Thyroid gland (tissue), 4 donors: ENCODE results near the gene HLX. TPM values are rescaled to one million over a fixed set of nuclear protein-coding genes. Genes with fewer than 3 reads are reported as not detected.

Experiments used
- DNase-seq, 2 donors: peaks; one replicate each; pipeline ENCODE4 v3.0.0-alpha.2; 2019
- H3K27ac ChIP-seq, 3 donors: fragments of 200-600 bp; sonication (generic); 1 replicate in 2 of 3; 2 replicates in 1 of 3; pipeline ENCODE4 v1.5.1; 2016 to 2019; ENCODE audit warnings: mild to moderate bottlenecking in 1 of 3, moderate library complexity in 1 of 3
- H3K27me3 ChIP-seq: fragments of 200-600 bp; sonication (generic); one replicate; pipeline ENCODE4 v1.5.1; 2019
- H3K36me3 ChIP-seq, 2 donors: fragments of 200-600 bp; sonication (generic); one replicate each; pipeline ENCODE4 v1.5.1; 2016 to 2019
- H3K4me1 ChIP-seq, 2 donors: fragments of 200-600 bp; sonication (generic); one replicate each; pipeline ENCODE4 v1.5.1; 2017 to 2019
- H3K4me3 ChIP-seq, 3 donors: fragments of 200-600 bp; sonication (generic); replicated peaks in 1 of 3; 1 replicate in 2 of 3; 2 replicates in 1 of 3; pipeline ENCODE4 v1.5.1; 2016; ENCODE audit warnings: mild to moderate bottlenecking in 1 of 3
- H3K9me3 ChIP-seq: fragments of 200-600 bp; sonication (generic); one replicate; pipeline ENCODE4 v1.5.1; 2017
- POLR2A ChIP-seq, 2 donors: fragments of 450-650 bp; IDR thresholded peaks; one replicate each; pipeline ENCODE4 v1.6.1; 2017; ENCODE audit warnings: antibody characterized with exemption in 2 of 2, mild to moderate bottlenecking in 2 of 2, moderate library complexity in 1 of 2
- WGBS, 2 donors: methylation state at CpG; one replicate each; pipeline ENCODE4 v1.1.5; 2017; 5-methylcytosine and 5-hydroxymethylcytosine counted together
- intact Hi-C: fragments of 100-400 bp; cut with DNase I; formaldehyde crosslinking; loops from one replicate; pipeline ENCODE4 v1.15.1; 2023
- total RNA-seq, 4 donors: library from RNA; depleted of rRNA; stranded (reverse); fragments of >200 nt; gene quantifications; one replicate each; pipeline ENCODE4 v1.2.3, GENCODE V29; 2016
- TF ChIP-seq, protein P1 (sequence below), 6 experiments: fragments of 200-600 bp in 3 of 6; fragments of 450-650 bp in 3 of 6; sonication (generic) in 3 of 6; IDR thresholded peaks; one replicate each; pipeline ENCODE4 v1.5.1; 2016 to 2019; ENCODE audit warnings: antibody characterized with exemption in 6 of 6, mild to moderate bottlenecking in 2 of 6, inconsistent platforms in 1 of 6, moderate library complexity in 1 of 6

Gene HLX
- total RNA-seq, 4 donors from 2014 or later, result 3.1 to 5.1 (median 4.2) TPM

DNA sequence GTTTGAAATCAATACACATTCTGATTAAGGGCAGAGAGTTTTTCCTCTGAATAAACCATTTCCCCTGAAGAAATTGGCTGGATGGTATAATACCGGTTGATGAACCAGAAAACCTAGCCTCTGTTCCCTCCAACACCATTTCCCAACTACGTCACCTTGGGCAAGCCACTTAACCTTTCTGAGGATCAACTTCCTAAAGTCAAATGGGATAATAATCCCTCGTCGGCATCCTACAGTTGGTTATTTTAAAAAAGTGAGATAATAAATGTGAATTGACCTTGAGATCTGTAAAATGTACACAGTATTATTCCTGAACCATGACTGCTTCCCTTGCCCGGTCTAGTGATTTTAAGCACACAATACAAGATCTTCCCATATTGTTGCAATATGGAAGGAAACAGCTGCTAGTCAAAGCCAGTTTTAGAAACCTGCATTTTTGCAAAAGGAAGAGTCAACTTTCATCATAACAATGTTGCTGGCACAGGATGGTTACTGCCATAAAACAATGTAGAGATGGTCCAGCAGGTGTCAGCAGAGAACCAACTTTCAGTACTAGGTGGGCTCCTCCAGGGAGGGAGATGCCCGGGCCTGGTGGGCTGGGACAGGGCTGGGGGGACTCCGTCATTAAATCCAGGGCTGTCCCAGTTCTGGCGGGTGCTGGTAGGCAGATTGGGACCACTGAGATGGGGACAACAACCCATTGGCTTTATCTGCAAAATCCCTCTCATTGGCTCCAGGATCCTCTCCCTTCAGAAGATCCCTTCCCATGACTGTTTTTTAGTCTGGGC lies 5.2 kb upstream of the HLX start:
- TF ChIP-seq, protein P1, sequence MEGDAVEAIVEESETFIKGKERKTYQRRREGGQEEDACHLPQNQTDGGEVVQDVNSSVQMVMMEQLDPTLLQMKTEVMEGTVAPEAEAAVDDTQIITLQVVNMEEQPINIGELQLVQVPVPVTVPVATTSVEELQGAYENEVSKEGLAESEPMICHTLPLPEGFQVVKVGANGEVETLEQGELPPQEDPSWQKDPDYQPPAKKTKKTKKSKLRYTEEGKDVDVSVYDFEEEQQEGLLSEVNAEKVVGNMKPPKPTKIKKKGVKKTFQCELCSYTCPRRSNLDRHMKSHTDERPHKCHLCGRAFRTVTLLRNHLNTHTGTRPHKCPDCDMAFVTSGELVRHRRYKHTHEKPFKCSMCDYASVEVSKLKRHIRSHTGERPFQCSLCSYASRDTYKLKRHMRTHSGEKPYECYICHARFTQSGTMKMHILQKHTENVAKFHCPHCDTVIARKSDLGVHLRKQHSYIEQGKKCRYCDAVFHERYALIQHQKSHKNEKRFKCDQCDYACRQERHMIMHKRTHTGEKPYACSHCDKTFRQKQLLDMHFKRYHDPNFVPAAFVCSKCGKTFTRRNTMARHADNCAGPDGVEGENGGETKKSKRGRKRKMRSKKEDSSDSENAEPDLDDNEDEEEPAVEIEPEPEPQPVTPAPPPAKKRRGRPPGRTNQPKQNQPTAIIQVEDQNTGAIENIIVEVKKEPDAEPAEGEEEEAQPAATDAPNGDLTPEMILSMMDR (IDR thresholded peaks at IDR 0.05), result peak in 5 of 6 experiments; percentile 31 to 65 (median 61)
- no peak for TF ChIP-seq POLR2A (IDR thresholded peaks at IDR 0.05)
- Histone ChIP-seq H3K36me3 (no peaks in the 10 kb centered on the region), H3K4me1 (peaks cover 0 to 25% of the 10 kb centered on the region in 2 donors), H3K27ac (no peak overlapping the region), H3K4me3 (no peak overlapping the region), H3K9me3 (no peaks in the 10 kb centered on the region), H3K27me3 (no peaks in the 10 kb centered on the region)
- intact Hi-C loops, result no loop called here
- DNase-seq, result peak; percentile 28 to 37
- WGBS, 2 donors, result 24 to 32% methylated on average over 8 of the region's 8 CpGs

DNA sequence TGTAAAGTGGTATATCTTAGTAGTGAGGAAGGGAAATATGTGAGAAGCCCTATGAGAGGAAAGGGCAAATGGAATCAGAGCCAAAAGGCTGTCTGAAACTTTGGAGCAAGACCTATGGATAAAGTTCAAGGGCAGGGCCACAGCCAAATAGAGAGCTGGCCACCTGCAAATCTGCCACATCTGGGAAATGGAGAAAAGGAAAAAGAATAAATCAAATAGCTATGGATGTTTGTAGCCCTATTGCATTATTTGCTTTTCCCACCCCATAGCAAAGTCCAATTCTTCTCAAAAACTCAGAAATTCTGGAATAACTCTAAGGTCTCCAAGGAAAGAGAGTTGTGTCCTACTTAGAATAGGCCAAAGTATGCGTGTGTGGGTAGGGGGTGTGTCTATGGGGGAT lies 4.0 kb upstream of the HLX start:
- no peak for DNase-seq
- Histone ChIP-seq H3K36me3 (no peaks in the 10 kb centered on the region), H3K4me1 (peaks cover 8 to 31% of the 10 kb centered on the region in 2 donors), H3K9me3 (no peaks in the 10 kb centered on the region), H3K27ac (no peak overlapping the region), H3K4me3 (no peak overlapping the region), H3K27me3 (no peaks in the 10 kb centered on the region)
- 87 to 92% methylated on average over 1 of the region's 1 CpG for WGBS, 2 donors
- intact Hi-C loops, result no loop called here
- TF ChIP-seq POLR2A (IDR thresholded peaks at IDR 0.05), result no peak
- TF ChIP-seq, protein P1 (IDR thresholded peaks at IDR 0.05), result no peak

DNA sequence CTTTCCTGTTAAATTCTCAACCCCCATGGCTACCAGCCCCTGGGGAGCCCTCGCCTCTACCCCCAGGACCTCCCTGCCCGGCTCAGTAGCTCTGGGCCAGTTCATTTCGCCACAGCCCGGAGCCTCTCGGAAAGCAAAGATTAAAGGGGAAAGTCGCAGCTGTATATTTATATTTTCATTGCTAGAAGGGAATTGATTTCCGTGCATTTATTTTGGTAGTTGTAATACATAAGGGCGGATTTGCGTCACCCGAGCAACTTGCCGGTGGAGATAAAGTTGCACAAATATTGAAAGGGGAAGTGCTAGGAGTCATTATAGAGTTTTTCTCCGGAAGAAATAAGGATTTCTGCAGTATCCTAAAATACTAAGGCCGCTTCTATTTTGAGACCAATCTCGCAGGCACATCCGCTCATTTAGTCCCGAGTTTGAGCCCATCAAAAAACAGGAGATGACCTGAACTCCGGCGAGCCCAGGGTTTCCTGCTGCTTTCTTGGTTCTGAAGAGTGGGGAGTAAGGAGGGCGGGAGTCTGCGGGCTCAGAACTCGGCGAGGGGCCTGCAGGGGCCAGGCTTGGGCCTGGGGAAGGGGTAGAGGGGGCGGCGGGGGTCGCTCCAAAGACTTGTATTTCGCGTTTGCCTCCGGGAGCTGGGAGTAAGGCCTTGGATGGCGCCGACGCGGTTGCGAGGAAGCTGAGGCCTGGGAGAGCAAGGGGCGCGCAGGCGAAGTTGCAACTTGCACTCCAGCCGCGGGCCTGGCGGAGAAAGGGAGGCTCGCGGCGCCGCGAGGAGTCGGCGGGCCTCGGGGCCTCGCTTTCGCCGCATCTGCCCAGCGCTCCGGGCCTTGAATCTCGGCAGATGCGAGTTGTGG lies 2.5 kb upstream of the HLX start:
- no peak for DNase-seq
- Histone ChIP-seq H3K4me1 (peaks cover 8 to 31% of the 10 kb centered on the region in 2 donors), H3K36me3 (no peaks in the 10 kb centered on the region), H3K27me3 (no peaks in the 10 kb centered on the region), H3K9me3 (no peaks in the 10 kb centered on the region), H3K27ac (peak overlapping the region; percentile 30 to 66 (median 62)), H3K4me3 (peak overlapping the region in 1 of 3 donors; percentile 19)
- TF ChIP-seq, protein P1 (IDR thresholded peaks at IDR 0.05), result no peak
- TF ChIP-seq POLR2A (IDR thresholded peaks at IDR 0.05), result no peak
- intact Hi-C loops, result no loop called here
- WGBS, 2 donors, result 49 to 67% methylated on average over 31 to 53 of the region's 54 CpGs

DNA sequence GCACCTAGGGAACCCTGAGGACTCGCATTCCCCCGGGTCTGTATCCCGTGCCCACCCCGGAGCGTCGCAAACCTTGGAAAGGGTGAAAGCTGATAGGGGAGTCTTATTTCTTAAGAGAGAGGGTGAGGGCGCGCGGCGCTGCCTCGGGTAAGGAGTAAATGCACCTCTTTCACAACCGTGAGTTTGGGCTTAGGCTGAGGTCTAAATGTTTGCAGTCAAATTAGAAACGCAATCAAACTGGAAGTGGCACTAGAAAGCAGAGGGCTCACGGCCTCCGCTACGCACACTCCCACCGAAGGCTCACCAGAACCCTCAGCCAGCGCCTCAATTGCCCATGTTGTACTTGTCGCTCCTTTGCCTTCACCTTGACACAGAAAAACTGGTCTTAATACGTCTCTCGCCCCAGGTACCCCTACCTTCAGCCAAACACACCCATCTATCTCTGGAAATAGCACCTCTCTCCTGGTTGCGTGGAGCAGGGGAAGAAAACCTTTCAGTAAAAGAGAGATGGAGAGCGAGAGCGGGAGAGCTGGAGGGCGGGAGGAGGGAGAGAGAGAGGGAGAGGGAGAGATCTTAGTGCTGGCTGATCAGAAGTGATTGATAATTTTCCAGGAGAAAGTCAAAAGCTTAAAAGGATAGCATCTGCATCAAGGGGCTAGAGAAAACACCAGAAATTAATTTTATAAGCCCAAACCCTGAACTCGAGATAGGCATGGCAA lies 1.7 kb upstream of the HLX start:
- peak overlapping the region in 1 of 3 donors; percentile 19 for H3K4me3 ChIP-seq
- WGBS, 2 donors, result 44 to 55% methylated on average over 26 of the region's 26 CpGs
- TF ChIP-seq, protein P1 (IDR thresholded peaks at IDR 0.05), result no peak
- no peak for TF ChIP-seq POLR2A (IDR thresholded peaks at IDR 0.05)
- H3K4me1 ChIP-seq, result peaks cover 8 to 31% of the 10 kb centered on the region in 2 donors
- intact Hi-C loops, result no loop called here
- H3K27me3 ChIP-seq, result no peaks in the 10 kb centered on the region
- H3K36me3 ChIP-seq, result peaks cover 0 to 4% of the 10 kb centered on the region in 2 donors
- no peaks in the 10 kb centered on the region for H3K9me3 ChIP-seq
- peak overlapping the region; percentile 30 to 98 (median 62) for H3K27ac ChIP-seq
- DNase-seq, result no peak
